Measurements from ENCODE around the gene SAPCD1. TPM values are rescaled to one million over a fixed set of nuclear protein-coding genes. Genes with fewer than 3 reads are reported as not detected.

Gene SAPCD1
- total RNA-seq, 1 experiment from 2014 or later: 13.7 TPM

GRCh38 chr6:31785475-31785874 is 23.0 kb downstream of the SAPCD1 start:
- TF ChIP-seq HMGA2 (CRISPR knock-in tag; IDR thresholded peaks at IDR 0.05): no peak
- TF ChIP-seq ZNF671 (CRISPR knock-in tag; IDR thresholded peaks at IDR 0.05): no peak
- TF ChIP-seq ZNF532 (CRISPR knock-in tag; IDR thresholded peaks at IDR 0.05; ENCODE audit: borderline replicate concordance): no peak
- TF ChIP-seq NR2C2 (CRISPR knock-in tag; IDR thresholded peaks at IDR 0.05): no peak
- TF ChIP-seq SOX15 (CRISPR knock-in tag; IDR thresholded peaks at IDR 0.05): no peak
- TF ChIP-seq JAZF1 (CRISPR knock-in tag; IDR thresholded peaks at IDR 0.05): no peak
- TF ChIP-seq SMAD4 (CRISPR knock-in tag; IDR thresholded peaks at IDR 0.05): no peak
- TF ChIP-seq USF1 (CRISPR knock-in tag; IDR thresholded peaks at IDR 0.05): no peak
- no peak for TF ChIP-seq MXD4 (CRISPR knock-in tag; IDR thresholded peaks at IDR 0.05; ENCODE audit: borderline replicate concordance)
- POLR2A ChIA-PET: no interaction called here
- Mint-ChIP-seq H3K36me3 (peaks cover 39% of the 10 kb centered on the region), H3K9me3 (no peaks in the 10 kb centered on the region), H3K27me3 (ENCODE audit: low read depth) (no peaks in the 10 kb centered on the region), H3K4me1 (no peaks in the 10 kb centered on the region), H3K4me3 (no peak overlapping the region), H3K27ac (no peak overlapping the region)
- ATAC-seq: no peak
- no peak for DNase-seq (ENCODE audit: low spot score)
- CTCF ChIA-PET: interaction anchor here (0.5 to 2.6 kb wide), 5 partner anchors 11 to 104 kb away, joined by 3 to 11 read pairs (median 3); partner anchors contain the start of gene LY6G5C

DNA sequence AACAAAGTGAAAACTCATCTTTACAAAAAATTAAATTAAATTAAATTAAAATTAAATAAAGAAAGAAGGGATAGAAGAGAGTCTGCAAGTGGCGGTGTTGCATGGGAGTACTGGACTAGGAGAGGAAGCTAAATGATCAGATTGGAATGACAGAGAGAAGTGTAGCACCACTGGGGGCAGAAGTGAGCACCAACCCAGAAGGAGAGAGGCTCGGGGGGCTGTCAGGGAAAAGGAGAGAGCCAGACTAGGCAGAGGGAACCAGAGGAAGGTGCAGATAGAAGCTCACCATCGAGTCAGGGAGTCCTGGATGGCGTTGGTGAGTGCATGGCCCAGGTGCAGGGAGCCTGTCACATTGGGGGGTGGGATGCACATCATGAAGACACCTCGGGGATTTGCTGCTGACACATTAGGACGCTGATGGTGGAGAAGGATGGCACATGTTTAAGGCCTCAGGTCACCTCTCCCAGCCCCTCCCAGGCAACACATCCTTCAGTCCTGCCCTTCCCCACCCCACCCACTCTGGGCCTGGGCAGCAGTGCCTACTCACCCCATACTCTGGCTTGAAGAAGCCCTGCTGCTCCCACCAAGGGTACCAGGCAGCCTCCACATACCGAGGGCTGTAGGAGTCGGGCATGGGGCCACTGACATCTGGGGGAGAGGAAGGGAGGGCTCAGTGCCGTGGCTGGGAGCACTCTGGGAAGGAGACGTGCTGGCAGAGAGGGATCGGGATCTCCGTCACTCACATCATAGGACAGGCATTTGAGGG is 29.1 kb downstream of the SAPCD1 start:
- DNase-seq (ENCODE audit: low spot score): peak; percentile 83
- H3K36me3 Mint-ChIP-seq: peaks cover 29% of the 10 kb centered on the region
- peak; percentile 64 for ATAC-seq
- peaks cover 9% of the 10 kb centered on the region for H3K4me1 Mint-ChIP-seq
- peak overlapping the region; percentile 81; the same call in 1 of the 2 replicates for H3K27ac Mint-ChIP-seq
- CTCF ChIA-PET: interaction anchor here (0.5 to 2.0 kb wide), 47 partner anchors 8 to 349 kb away, joined by 3 to 23 read pairs (median 5); partner anchors contain the start of genes ABHD16A, ATP6V1G2, C6orf47 and CFB
- TF ChIP-seq USF1 (CRISPR knock-in tag; IDR thresholded peaks at IDR 0.05): no peak
- TF ChIP-seq FOXK1 (CRISPR knock-in tag; IDR thresholded peaks at IDR 0.05): no peak
- TF ChIP-seq NFATC4 (CRISPR knock-in tag; IDR thresholded peaks at IDR 0.05): no peak
- TF ChIP-seq HMGA2 (CRISPR knock-in tag; IDR thresholded peaks at IDR 0.05): 0 out of 2 replicates have a peak, but pooled peaks have one; percentile 4
- TF ChIP-seq FOXP1 (CRISPR knock-in tag; IDR thresholded peaks at IDR 0.05; ENCODE audit: borderline replicate concordance): 0 out of 2 replicates have a peak, but pooled peaks have one; percentile 30
- TF ChIP-seq, protein P1, sequence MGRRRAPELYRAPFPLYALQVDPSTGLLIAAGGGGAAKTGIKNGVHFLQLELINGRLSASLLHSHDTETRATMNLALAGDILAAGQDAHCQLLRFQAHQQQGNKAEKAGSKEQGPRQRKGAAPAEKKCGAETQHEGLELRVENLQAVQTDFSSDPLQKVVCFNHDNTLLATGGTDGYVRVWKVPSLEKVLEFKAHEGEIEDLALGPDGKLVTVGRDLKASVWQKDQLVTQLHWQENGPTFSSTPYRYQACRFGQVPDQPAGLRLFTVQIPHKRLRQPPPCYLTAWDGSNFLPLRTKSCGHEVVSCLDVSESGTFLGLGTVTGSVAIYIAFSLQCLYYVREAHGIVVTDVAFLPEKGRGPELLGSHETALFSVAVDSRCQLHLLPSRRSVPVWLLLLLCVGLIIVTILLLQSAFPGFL (CRISPR knock-in tag; IDR thresholded peaks at IDR 0.05; ENCODE audit: borderline replicate concordance): no peak
- TF ChIP-seq CDX4 (CRISPR knock-in tag; IDR thresholded peaks at IDR 0.05; ENCODE audit: borderline replicate concordance): no peak
- no peak for TF ChIP-seq ZNF121 (CRISPR knock-in tag; IDR thresholded peaks at IDR 0.05)
- TF ChIP-seq, protein P2, sequence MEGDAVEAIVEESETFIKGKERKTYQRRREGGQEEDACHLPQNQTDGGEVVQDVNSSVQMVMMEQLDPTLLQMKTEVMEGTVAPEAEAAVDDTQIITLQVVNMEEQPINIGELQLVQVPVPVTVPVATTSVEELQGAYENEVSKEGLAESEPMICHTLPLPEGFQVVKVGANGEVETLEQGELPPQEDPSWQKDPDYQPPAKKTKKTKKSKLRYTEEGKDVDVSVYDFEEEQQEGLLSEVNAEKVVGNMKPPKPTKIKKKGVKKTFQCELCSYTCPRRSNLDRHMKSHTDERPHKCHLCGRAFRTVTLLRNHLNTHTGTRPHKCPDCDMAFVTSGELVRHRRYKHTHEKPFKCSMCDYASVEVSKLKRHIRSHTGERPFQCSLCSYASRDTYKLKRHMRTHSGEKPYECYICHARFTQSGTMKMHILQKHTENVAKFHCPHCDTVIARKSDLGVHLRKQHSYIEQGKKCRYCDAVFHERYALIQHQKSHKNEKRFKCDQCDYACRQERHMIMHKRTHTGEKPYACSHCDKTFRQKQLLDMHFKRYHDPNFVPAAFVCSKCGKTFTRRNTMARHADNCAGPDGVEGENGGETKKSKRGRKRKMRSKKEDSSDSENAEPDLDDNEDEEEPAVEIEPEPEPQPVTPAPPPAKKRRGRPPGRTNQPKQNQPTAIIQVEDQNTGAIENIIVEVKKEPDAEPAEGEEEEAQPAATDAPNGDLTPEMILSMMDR (IDR thresholded peaks at IDR 0.05): peak; percentile 44; the same call in 1 of the 2 replicates
- H3K9me3 Mint-ChIP-seq: no peaks in the 10 kb centered on the region
- POLR2A ChIA-PET: interaction anchor here (0.8 to 1.2 kb wide), 4 partner anchors 17 to 36 kb away, joined by 3 to 5 read pairs (median 4); partner anchors contain the start of genes HSPA1A, HSPA1B and HSPA1L
- no peaks in the 10 kb centered on the region for H3K27me3 Mint-ChIP-seq (ENCODE audit: low read depth)
- no peak overlapping the region for H3K4me3 Mint-ChIP-seq
